KOPT-K1 (cell line): ENCODE measurements around the gene SUSD2.
"Not testable (repeated sequence)": the region's sequence is repeated elsewhere in the genome, so short reads cannot be mapped to it uniquely, and the experiment has no call there.

ENCODE experiments used
- H3K27ac ChIP-seq: fragments of 200-600 bp; sonication (generic); 2 replicates; pipeline ENCODE4 v1.5.1; 2016; ENCODE audit warnings: antibody characterized with exemption, mild to moderate bottlenecking, low read depth, low read length; ENCODE audit not compliant: poor library complexity, severe bottlenecking
- H3K36me3 ChIP-seq: fragments of 200-600 bp; sonication (generic); 2 replicates; pipeline ENCODE4 v1.5.1; 2017; ENCODE audit warnings: antibody characterized with exemption, mild to moderate bottlenecking, low read length, moderate library complexity; ENCODE audit not compliant: insufficient read depth
- H3K9me3 ChIP-seq: fragments of 200-600 bp; sonication (generic); 2 replicates; pipeline ENCODE4 v1.5.1; 2017; ENCODE audit warnings: antibody characterized with exemption, low read length, mild to moderate bottlenecking; ENCODE audit not compliant: insufficient read depth, poor library complexity, severe bottlenecking

The SUSD2 gene

GRCh38 chr22:24205438-24206195, 24.3 kb downstream of the SUSD2 start:
- Histone ChIP-seq H3K27ac (no peak overlapping the region), H3K36me3 (no peaks in the 10 kb centered on the region), H3K9me3 (no peaks in the 10 kb centered on the region)

GRCh38 chr22:24206460-24207263, 25.4 kb downstream of the SUSD2 start:
- not testable (repeated sequence) for H3K36me3 ChIP-seq, H3K9me3 ChIP-seq, H3K27ac ChIP-seq

- Histone ChIP-seq H3K9me3 (no peaks in the 10 kb centered on the region), H3K36me3 (no peaks in the 10 kb centered on the region), H3K27ac (no peak overlapping the region)
Measured at GRCh38 chr22:24207264-24208011, 26.2 kb downstream of the SUSD2 start.

GRCh38 chr22:24208012-24208749, 26.9 kb downstream of the SUSD2 start:
- H3K36me3 ChIP-seq, result no peaks in the 10 kb centered on the region
- H3K9me3 ChIP-seq, result no peaks in the 10 kb centered on the region
- H3K27ac ChIP-seq, result no peak overlapping the region

- Histone ChIP-seq H3K27ac (no peak overlapping the region), H3K36me3 (no peaks in the 10 kb centered on the region), H3K9me3 (no peaks in the 10 kb centered on the region)
Measured at GRCh38 chr22:24209016-24209415, 27.7 kb downstream of the SUSD2 start.

- Histone ChIP-seq H3K36me3 (no peaks in the 10 kb centered on the region), H3K9me3 (no peaks in the 10 kb centered on the region), H3K27ac (no peak overlapping the region)
Measured at GRCh38 chr22:24209687-24210086, 28.4 kb downstream of the SUSD2 start.

GRCh38 chr22:24210409-24210808, 29.1 kb downstream of the SUSD2 start:
- H3K9me3 ChIP-seq, H3K36me3 ChIP-seq, H3K27ac ChIP-seq: not testable (repeated sequence)

- not testable (repeated sequence) for H3K9me3 ChIP-seq, H3K27ac ChIP-seq
Measured at GRCh38 chr22:24211716-24212115, 30.4 kb downstream of the SUSD2 start.

GRCh38 chr22:24213111-24213510, 31.8 kb downstream of the SUSD2 start:
- H3K9me3 ChIP-seq, H3K27ac ChIP-seq, H3K36me3 ChIP-seq: not testable (repeated sequence)

More at GRCh38 chr22:24211716-24212115, 30.4 kb downstream of the SUSD2 start:
- H3K36me3 ChIP-seq, result not testable (repeated sequence)

- no peaks in the 10 kb centered on the region for H3K36me3 ChIP-seq
- H3K27ac ChIP-seq, result no peak overlapping the region
- no peaks in the 10 kb centered on the region for H3K9me3 ChIP-seq
Measured at GRCh38 chr22:24214467-24215285, 33.4 kb downstream of the SUSD2 start.

GRCh38 chr22:24216541-24217209, 35.4 kb downstream of the SUSD2 start:
- no peak overlapping the region for H3K27ac ChIP-seq

GRCh38 chr22:24217384-24217783, 36.1 kb downstream of the SUSD2 start:
- no peak overlapping the region for H3K27ac ChIP-seq
- H3K9me3 ChIP-seq, result no peaks in the 10 kb centered on the region
- no peaks in the 10 kb centered on the region for H3K36me3 ChIP-seq

More at GRCh38 chr22:24216541-24217209, 35.4 kb downstream of the SUSD2 start:
- Histone ChIP-seq H3K9me3 (no peaks in the 10 kb centered on the region), H3K36me3 (no peaks in the 10 kb centered on the region)

- no peaks in the 10 kb centered on the region for H3K36me3 ChIP-seq
- H3K27ac ChIP-seq, result no peak overlapping the region
- peaks cover 3% of the 10 kb centered on the region for H3K9me3 ChIP-seq
Measured at GRCh38 chr22:24219750-24220149, 38.5 kb downstream of the SUSD2 start.
